Chondrocyte (in vitro differentiated cells): ENCODE measurements around the gene ANXA5. TPM values are rescaled to one million over a fixed set of nuclear protein-coding genes. Genes with fewer than 3 reads are reported as not detected.

Experiments used
- DNase-seq: peaks from one replicate; pipeline ENCODE4 v3.0.0; 2021; ENCODE audit warnings: mixed read lengths, low spot score
- H3K27ac Mint-ChIP-seq: one replicate; pipeline ENCODE4 v1.8.0; 2021; ENCODE audit warnings: mild to moderate bottlenecking, moderate library complexity, mixed read lengths; ENCODE audit not compliant: unreplicated experiment
- H3K27me3 Mint-ChIP-seq: 2 replicates; pipeline ENCODE4 v1.8.0; 2021; ENCODE audit warnings: low read depth, mixed read lengths
- H3K36me3 Mint-ChIP-seq: 2 replicates; pipeline ENCODE4 v1.8.0; 2021; ENCODE audit warnings: low read depth, mixed read lengths
- H3K4me1 Mint-ChIP-seq: 2 replicates; pipeline ENCODE4 v1.8.0; 2021; ENCODE audit warnings: low read depth, mild to moderate bottlenecking, mixed read lengths
- H3K4me3 Mint-ChIP-seq: one replicate; pipeline ENCODE4 v1.8.0; 2021; ENCODE audit warnings: mild to moderate bottlenecking, moderate library complexity, mixed read lengths; ENCODE audit not compliant: unreplicated experiment
- H3K9me3 Mint-ChIP-seq: 2 replicates; pipeline ENCODE4 v1.8.0; 2021; ENCODE audit warnings: low read depth, mixed read lengths
- total RNA-seq: library from RNA; stranded (reverse); gene quantifications from 3 replicates; pipeline ENCODE4 v1.2.1, GENCODE V29; 2021
- TF ChIP-seq, protein P1 (sequence below): fragments of 200-600 bp; sonication (generic); IDR thresholded peaks from 2 replicates; pipeline ENCODE4 v1.5.0; 2021; ENCODE audit warnings: antibody characterized with exemption, mild to moderate bottlenecking, moderate library complexity

ANXA5 gene
- total RNA-seq, 1 donor from 2014 or later, result 585 TPM

DNA sequence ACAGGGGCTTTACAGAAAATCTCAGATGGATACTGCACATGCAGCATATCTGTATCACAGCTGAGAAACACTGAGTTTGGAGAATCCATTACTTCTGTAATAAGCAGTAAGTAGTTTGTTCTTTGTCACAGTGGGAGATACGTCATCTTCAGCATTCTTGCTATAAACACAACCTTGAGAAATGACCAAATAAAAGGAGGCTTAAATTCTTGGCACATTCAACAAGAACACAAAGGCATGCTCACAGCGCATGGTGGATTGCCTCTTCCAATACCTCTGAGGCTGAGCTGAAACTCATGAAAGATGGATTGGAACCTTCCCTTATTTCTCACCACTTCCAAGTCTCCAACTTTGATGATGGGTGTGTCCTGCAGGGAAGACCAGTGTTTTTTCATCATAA is 54.5 kb downstream of the ANXA5 start:
- Mint-ChIP-seq H3K27me3 (peaks cover 2% of the 10 kb centered on the region), H3K4me1 (peaks cover 3% of the 10 kb centered on the region), H3K27ac (no peak overlapping the region), H3K9me3 (no peaks in the 10 kb centered on the region), H3K36me3 (peaks cover 3% of the 10 kb centered on the region), H3K4me3 (no peak overlapping the region)
- TF ChIP-seq, protein P1, sequence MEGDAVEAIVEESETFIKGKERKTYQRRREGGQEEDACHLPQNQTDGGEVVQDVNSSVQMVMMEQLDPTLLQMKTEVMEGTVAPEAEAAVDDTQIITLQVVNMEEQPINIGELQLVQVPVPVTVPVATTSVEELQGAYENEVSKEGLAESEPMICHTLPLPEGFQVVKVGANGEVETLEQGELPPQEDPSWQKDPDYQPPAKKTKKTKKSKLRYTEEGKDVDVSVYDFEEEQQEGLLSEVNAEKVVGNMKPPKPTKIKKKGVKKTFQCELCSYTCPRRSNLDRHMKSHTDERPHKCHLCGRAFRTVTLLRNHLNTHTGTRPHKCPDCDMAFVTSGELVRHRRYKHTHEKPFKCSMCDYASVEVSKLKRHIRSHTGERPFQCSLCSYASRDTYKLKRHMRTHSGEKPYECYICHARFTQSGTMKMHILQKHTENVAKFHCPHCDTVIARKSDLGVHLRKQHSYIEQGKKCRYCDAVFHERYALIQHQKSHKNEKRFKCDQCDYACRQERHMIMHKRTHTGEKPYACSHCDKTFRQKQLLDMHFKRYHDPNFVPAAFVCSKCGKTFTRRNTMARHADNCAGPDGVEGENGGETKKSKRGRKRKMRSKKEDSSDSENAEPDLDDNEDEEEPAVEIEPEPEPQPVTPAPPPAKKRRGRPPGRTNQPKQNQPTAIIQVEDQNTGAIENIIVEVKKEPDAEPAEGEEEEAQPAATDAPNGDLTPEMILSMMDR, result no peak
- DNase-seq, result no peak

DNA sequence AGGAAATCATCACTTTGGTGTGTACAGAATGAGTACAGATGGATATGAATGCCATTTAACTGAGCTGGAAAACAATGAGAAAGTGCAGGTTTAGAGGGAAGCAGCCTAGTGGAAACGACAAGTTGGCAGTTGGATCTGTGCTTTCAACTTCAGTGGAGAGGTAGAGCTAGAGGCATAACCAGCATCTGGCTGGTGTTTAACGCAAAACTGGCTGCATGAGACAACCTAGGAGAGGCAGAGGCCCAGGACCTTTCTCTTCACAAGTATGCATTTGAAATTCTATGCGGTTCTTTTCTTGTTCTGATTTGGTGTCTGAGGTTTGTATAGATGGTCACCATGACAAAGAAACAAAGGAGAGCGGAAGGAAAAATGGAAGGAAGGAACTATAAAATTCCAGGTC is 63.1 kb downstream of the ANXA5 start:
- TF ChIP-seq, protein P1, result no peak
- peaks cover 2% of the 10 kb centered on the region for H3K27me3 Mint-ChIP-seq
- no peaks in the 10 kb centered on the region for H3K36me3 Mint-ChIP-seq
- H3K27ac Mint-ChIP-seq, result no peak overlapping the region
- H3K4me1 Mint-ChIP-seq, result no peaks in the 10 kb centered on the region
- no peaks in the 10 kb centered on the region for H3K9me3 Mint-ChIP-seq
- DNase-seq, result no peak
- no peak overlapping the region for H3K4me3 Mint-ChIP-seq

GRCh38 chr4:121632636-121633035 is 64.1 kb downstream of the ANXA5 start:
- no peaks in the 10 kb centered on the region for H3K36me3 Mint-ChIP-seq

More at GRCh38 chr4:121632636-121633035, 64.1 kb downstream of the ANXA5 start:
- DNase-seq, result no peak
- TF ChIP-seq, protein P1, result no peak
- Mint-ChIP-seq H3K4me3 (no peak overlapping the region), H3K27me3 (no peaks in the 10 kb centered on the region), H3K4me1 (no peaks in the 10 kb centered on the region), H3K9me3 (no peaks in the 10 kb centered on the region), H3K27ac (no peak overlapping the region)

Other genes with a start within 250 kb of the ANXA5 start
- gene SMIM43, start 68.2 kb upstream of the ANXA5 start, total RNA-seq, result 0.34 TPM in 1 of 3 replicates, not detected in the others
- gene EXOSC9, start 104.3 kb upstream of the ANXA5 start, total RNA-seq, result 15.8 to 28.7 TPM (median 16.3 TPM) in 3 replicates
- 8.2 to 10.3 TPM (median 9.3 TPM) in 3 replicates for gene CCNA2, start 126.9 kb upstream of the ANXA5 start, total RNA-seq
- gene BBS7, start 173.5 kb upstream of the ANXA5 start, total RNA-seq, result 22.9 to 23.6 TPM (median 23.2 TPM) in 3 replicates